ENCODE measurements around the gene MARCHF2.

MARCHF2 gene

DNA sequence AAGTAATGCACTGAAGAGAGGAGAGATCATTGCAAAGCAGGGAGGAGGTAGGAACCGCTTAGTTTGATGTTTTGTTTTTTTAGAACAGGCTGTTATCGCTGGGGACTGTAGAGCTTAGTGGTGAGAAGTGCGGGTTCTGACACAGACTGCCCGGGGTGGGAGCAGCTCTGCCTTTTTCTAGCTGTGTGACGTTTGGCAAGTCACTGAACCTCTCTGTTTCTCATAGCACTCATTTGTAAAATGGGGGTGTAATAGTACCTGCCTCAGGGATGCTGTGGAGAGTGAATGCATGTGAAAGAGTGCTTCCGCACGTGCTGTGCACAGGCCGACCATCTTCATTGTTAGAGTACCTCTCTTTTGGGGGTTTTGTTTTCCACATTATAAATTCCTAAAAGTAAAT is 70.1 kb downstream of the MARCHF2 start:
- DNase-seq (ENCODE audit: low spot score) = no peak
- TF ChIP-seq CTCF (IDR thresholded peaks at IDR 0.05) = no peak
- Histone ChIP-seq H3K4me3 (no peak overlapping the region), H3K27ac (no peak overlapping the region)

DNA sequence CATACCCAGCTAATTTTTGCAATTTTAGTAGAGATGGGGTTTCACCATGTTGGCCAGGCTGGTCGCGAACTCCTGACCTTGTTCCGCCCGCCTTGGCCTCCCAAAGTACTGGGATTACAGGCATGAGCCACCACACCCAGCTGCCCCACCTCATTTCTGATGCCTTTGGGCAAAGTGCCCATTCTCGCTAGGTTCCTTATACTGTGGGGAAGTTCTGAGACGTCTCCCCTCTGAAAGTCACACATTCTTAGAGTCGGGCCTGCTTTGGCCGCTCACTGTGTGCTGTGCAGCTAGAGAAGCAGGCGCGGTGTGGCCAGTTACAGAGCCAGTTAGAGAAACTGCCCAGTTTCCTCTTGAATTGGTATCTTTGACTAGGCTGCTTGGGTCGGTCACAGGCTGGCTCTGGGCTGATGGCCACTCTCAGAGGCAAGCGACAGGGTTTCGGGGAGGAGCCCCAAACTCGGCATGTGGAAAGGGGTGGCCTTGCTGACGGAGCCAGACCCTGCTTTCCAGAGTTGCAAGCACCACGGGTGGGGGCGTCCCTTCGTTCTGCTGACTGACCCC is 71.3 kb downstream of the MARCHF2 start:
- Histone ChIP-seq H3K27ac (peak overlapping the region in 1 of 2 donors; percentile 21), H3K4me3 (no peak overlapping the region)
- DNase-seq (ENCODE audit: low spot score) = no peak
- no peak for TF ChIP-seq CTCF (IDR thresholded peaks at IDR 0.05)

DNA sequence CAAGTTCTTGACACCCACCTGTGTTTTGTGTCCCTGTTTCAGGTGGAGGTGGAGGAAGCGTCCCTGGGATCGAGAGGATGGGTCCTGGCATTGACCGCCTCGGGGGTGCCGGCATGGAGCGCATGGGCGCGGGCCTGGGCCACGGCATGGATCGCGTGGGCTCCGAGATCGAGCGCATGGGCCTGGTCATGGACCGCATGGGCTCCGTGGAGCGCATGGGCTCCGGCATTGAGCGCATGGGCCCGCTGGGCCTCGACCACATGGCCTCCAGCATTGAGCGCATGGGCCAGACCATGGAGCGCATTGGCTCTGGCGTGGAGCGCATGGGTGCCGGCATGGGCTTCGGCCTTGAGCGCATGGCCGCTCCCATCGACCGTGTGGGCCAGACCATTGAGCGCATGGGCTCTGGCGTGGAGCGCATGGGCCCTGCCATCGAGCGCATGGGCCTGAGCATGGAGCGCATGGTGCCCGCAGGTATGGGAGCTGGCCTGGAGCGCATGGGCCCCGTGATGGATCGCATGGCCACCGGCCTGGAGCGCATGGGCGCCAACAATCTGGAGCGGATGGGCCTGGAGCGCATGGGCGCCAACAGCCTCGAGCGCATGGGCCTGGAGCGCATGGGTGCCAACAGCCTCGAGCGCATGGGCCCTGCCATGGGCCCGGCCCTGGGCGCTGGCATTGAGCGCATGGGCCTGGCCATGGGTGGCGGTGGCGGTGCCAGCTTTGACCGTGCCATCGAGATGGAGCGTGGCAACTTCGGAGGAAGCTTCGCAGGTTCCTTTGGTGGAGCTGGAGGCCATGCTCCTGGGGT is 72.7 kb downstream of the MARCHF2 start:
- Histone ChIP-seq H3K27ac (no peak overlapping the region), H3K4me3 (no peak overlapping the region)
- DNase-seq (ENCODE audit: low spot score) = no peak
- no peak for TF ChIP-seq CTCF (IDR thresholded peaks at IDR 0.05)

DNA sequence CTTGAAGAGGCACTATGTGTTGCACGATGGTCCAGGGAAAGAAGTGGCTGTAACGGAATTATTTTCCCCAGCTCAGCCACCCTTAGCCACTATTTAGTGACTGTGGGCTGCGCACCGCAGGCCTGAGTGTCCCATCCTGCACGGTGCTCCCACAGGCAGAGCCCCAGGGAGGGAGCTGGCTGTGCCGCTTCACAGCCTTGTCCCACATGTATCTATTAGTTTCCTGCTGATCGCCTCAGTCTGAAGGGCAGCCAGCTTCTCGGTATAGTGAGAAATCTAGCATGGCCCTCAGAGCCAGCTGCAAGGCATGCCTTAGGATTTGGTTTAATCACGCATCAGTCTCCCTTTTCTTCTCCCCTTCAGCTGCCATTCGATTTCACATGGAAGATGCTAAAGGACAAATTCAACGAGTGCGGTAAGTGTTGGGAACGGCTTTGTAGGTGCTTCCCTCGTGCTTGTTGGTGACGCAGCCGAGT is 73.6 kb downstream of the MARCHF2 start:
- DNase-seq (ENCODE audit: low spot score) = no peak
- H3K27ac ChIP-seq = peak overlapping the region in 1 of 2 donors; percentile 65
- no peak overlapping the region for H3K4me3 ChIP-seq
- no peak for TF ChIP-seq CTCF (IDR thresholded peaks at IDR 0.05)

DNA sequence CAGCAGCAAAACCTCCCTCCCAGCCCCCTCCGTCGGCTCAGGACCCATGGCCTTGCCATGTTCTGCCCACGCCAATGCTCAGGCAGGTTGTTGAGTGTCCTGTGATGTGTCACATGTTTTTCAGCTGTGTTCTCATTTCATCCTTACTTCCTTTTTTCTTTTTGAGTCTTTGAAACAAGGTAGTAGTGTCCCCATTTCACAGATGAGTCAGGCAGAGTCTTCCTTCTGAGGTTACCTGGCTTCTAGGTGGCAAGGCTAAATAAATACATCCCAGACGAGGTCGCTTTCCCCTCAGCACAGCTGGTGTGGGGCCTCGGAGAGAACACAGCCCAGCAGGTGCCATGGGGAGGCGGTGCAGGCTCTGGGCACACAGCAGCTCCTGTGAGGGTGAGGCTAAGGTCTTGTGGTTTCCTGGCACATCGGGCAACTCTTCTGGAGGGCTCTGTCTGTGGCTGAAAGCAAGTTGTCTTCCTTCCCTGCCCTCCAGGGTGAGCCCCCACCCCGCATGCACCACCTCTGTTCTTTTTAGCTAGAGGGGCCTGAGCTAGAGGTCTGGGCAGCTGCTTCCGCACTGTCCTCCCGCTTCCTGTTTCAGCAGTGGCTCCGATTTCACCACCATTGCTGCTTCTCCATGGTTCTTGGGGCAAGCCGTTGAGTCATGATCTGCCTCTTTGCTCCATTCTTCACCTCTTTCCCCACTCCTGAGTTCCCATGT is 74.2 kb downstream of the MARCHF2 start:
- H3K27ac ChIP-seq = peak overlapping the region in 1 of 2 donors; percentile 65
- TF ChIP-seq CTCF (IDR thresholded peaks at IDR 0.05) = no peak
- H3K4me3 ChIP-seq = no peak overlapping the region
- no peak for DNase-seq (ENCODE audit: low spot score)

DNA sequence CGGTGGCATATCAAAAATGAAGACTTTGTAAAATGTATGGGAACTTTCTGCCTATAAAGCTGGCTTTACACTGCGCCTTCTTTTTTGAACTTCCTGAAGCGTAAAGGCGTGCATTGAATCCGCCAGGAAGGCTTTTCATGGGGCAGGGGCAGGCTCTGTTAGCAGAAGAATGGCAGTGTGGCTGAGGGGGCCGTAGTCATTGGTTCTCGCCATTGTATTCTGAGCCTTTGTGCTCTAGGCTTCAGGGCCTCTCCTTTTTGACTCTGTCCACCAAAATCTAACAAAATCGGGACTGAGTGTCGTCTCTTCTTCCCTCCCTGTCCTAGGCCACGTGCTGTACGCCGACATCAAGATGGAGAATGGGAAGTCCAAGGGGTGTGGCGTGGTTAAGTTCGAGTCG is 75.3 kb downstream of the MARCHF2 start:
- no peak overlapping the region for H3K27ac ChIP-seq
- H3K4me3 ChIP-seq = no peak overlapping the region
- TF ChIP-seq CTCF (IDR thresholded peaks at IDR 0.05) = no peak
- DNase-seq (ENCODE audit: low spot score) = no peak
